ENCODE data around the gene SASH1.
A peak's percentile ranks its signal among the peaks of the same experiment; 100 is the strongest.

The SASH1 gene

GRCh38 chr6:148548065-148548748, 205.6 kb downstream of the SASH1 start:
- H3K4me3 ChIP-seq (replicated peaks in 1 of 2; ENCODE audit: low read depth in 2 of 2, low read length in 2 of 2): no peak overlapping the region
- TF ChIP-seq, protein P1, sequence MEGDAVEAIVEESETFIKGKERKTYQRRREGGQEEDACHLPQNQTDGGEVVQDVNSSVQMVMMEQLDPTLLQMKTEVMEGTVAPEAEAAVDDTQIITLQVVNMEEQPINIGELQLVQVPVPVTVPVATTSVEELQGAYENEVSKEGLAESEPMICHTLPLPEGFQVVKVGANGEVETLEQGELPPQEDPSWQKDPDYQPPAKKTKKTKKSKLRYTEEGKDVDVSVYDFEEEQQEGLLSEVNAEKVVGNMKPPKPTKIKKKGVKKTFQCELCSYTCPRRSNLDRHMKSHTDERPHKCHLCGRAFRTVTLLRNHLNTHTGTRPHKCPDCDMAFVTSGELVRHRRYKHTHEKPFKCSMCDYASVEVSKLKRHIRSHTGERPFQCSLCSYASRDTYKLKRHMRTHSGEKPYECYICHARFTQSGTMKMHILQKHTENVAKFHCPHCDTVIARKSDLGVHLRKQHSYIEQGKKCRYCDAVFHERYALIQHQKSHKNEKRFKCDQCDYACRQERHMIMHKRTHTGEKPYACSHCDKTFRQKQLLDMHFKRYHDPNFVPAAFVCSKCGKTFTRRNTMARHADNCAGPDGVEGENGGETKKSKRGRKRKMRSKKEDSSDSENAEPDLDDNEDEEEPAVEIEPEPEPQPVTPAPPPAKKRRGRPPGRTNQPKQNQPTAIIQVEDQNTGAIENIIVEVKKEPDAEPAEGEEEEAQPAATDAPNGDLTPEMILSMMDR (IDR thresholded peaks at IDR 0.05; ENCODE audit: low read depth, low read length): no peak
- peak; percentile 39 to 86 for DNase-seq (ENCODE audit: low read depth in 2 of 2)

GRCh38 chr6:148548749-148549140, 206.1 kb downstream of the SASH1 start:
- H3K4me3 ChIP-seq (replicated peaks in 1 of 2; ENCODE audit: low read depth in 2 of 2, low read length in 2 of 2): no peak overlapping the region
- DNase-seq (ENCODE audit: low read depth in 2 of 2): peak in 1 of 2 donors; percentile 14
- TF ChIP-seq, protein P1 (IDR thresholded peaks at IDR 0.05; ENCODE audit: low read depth, low read length): no peak

GRCh38 chr6:148550569-148550968, 207.9 kb downstream of the SASH1 start:
- no peak overlapping the region for H3K4me3 ChIP-seq (replicated peaks in 1 of 2; ENCODE audit: low read depth in 2 of 2, low read length in 2 of 2)
- peak; percentile 59 to 72 for DNase-seq (ENCODE audit: low read depth in 2 of 2)
- TF ChIP-seq, protein P1 (IDR thresholded peaks at IDR 0.05; ENCODE audit: low read depth, low read length): no peak

- no peak overlapping the region for H3K4me3 ChIP-seq (replicated peaks in 1 of 2; ENCODE audit: low read depth in 2 of 2, low read length in 2 of 2)
- TF ChIP-seq, protein P1 (IDR thresholded peaks at IDR 0.05; ENCODE audit: low read depth, low read length): no peak
- no peak for DNase-seq (ENCODE audit: low read depth in 2 of 2)
These were observed 208.6 kb downstream of the SASH1 start for GRCh38 chr6:148551226-148551625.

- no peak overlapping the region for H3K4me3 ChIP-seq (replicated peaks in 1 of 2; ENCODE audit: low read depth in 2 of 2, low read length in 2 of 2)
- TF ChIP-seq, protein P1 (IDR thresholded peaks at IDR 0.05; ENCODE audit: low read depth, low read length): no peak
- DNase-seq (ENCODE audit: low read depth in 2 of 2): no peak
These were observed 213.8 kb downstream of the SASH1 start for GRCh38 chr6:148556410-148556809.

DNA sequence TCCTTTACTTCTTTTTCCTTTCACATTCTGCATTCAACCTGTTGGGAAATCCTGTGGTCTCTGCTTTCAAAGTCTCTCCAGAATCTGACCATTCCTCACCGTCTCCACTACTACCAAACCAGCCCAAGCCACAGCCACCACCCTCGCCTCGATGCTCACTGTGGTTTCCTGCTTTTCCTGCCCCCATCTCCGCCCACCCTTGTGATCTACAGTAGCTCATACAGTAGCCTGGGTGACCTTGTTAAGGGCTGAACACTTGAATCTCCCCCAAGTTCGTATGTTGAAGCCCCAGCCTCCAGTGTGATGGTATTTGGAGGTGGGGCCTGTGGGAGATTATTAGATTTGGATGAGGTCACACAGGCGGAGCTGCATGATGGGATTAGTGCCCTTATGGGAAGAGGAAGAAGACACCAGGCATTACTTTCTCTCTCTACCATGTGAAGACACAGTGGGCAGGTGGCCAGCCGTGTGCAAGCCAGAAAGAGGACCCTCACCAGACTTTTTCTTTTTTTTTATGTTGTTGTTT, 215.2 kb downstream of the SASH1 start:
- TF ChIP-seq, protein P1 (IDR thresholded peaks at IDR 0.05; ENCODE audit: low read depth, low read length): no peak
- peak; percentile 25 to 36 for DNase-seq (ENCODE audit: low read depth in 2 of 2)
- no peak overlapping the region for H3K4me3 ChIP-seq (replicated peaks in 1 of 2; ENCODE audit: low read depth in 2 of 2, low read length in 2 of 2)
